Measurements from ENCODE around the gene GRID2. TPM values are rescaled to one million over a fixed set of nuclear protein-coding genes. Genes with fewer than 3 reads are reported as not detected.
A peak's percentile ranks its signal among the peaks of the same experiment; 100 is the strongest.

GRID2 gene
- total RNA-seq, 1 donor from 2014 or later, result not detected

GRCh38 chr4:93384241-93384640 is 1080.5 kb downstream of the GRID2 start:
- DNase-seq (ENCODE audit: low read depth), result no peak
- no peak overlapping the region for H3K4me3 ChIP-seq (ENCODE audit: low read depth, low read length)
- TF ChIP-seq, protein P1, sequence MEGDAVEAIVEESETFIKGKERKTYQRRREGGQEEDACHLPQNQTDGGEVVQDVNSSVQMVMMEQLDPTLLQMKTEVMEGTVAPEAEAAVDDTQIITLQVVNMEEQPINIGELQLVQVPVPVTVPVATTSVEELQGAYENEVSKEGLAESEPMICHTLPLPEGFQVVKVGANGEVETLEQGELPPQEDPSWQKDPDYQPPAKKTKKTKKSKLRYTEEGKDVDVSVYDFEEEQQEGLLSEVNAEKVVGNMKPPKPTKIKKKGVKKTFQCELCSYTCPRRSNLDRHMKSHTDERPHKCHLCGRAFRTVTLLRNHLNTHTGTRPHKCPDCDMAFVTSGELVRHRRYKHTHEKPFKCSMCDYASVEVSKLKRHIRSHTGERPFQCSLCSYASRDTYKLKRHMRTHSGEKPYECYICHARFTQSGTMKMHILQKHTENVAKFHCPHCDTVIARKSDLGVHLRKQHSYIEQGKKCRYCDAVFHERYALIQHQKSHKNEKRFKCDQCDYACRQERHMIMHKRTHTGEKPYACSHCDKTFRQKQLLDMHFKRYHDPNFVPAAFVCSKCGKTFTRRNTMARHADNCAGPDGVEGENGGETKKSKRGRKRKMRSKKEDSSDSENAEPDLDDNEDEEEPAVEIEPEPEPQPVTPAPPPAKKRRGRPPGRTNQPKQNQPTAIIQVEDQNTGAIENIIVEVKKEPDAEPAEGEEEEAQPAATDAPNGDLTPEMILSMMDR (conservative IDR thresholded peaks at IDR 0.05; ENCODE audit: low read depth, low read length), result no peak

DNA sequence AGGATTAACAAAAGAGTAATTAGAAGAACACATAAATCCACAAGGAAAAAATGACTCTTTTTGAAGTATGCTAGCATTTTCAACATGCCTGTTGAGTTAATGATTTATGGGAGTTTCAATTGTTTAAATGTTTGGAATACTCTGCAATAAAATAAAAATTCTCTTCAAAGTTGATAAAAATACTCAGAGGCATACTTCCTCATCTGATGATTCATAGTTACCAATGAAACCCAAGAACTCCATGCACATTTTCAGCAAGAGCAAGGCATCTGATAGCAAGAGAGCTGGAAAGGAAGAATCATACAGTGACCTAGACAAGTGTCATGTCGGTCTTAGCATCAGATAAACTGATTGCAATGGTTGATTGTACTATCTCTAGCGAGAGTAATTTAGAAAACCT is 1081.1 kb downstream of the GRID2 start:
- DNase-seq (ENCODE audit: low read depth), result peak; percentile 18
- H3K4me3 ChIP-seq (ENCODE audit: low read depth, low read length), result no peak overlapping the region
- TF ChIP-seq, protein P1 (conservative IDR thresholded peaks at IDR 0.05; ENCODE audit: low read depth, low read length), result no peak

DNA sequence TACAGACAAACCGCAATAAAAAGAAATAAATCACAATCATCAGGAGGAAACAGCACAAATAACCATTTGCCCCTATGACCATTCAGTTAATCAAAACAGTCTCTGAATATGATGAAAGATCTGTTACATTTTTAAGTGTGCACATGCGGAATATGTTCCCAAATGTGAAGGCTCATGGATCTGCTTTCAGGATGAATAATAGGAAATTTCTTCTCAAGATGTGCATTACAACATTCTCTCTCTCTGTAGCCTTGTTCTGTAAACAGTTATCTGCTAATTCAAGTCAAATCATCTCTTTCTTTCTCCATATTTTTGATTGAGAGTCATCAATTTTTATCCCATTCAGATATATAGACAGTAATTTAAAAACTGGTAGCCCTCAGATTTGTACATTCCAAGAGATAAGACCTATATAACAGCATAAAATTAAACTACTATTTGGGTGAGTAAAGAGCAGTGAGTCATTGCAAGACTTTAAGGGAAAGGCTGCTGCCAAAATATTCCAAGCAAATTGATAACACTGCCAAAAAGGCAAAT is 1090.8 kb downstream of the GRID2 start:
- H3K4me3 ChIP-seq (ENCODE audit: low read depth, low read length), result no peak overlapping the region
- DNase-seq (ENCODE audit: low read depth), result no peak
- TF ChIP-seq, protein P1 (conservative IDR thresholded peaks at IDR 0.05; ENCODE audit: low read depth, low read length), result no peak

GRCh38 chr4:93396272-93396671 is 1092.5 kb downstream of the GRID2 start:
- TF ChIP-seq, protein P1 (conservative IDR thresholded peaks at IDR 0.05; ENCODE audit: low read depth, low read length), result no peak
- no peak overlapping the region for H3K4me3 ChIP-seq (ENCODE audit: low read depth, low read length)
- peak; percentile 32 for DNase-seq (ENCODE audit: low read depth)

GRCh38 chr4:93403571-93403970 is 1099.8 kb downstream of the GRID2 start:
- TF ChIP-seq, protein P1 (conservative IDR thresholded peaks at IDR 0.05; ENCODE audit: low read depth, low read length), result no peak
- DNase-seq (ENCODE audit: low read depth), result no peak
- H3K4me3 ChIP-seq (ENCODE audit: low read depth, low read length), result no peak overlapping the region

- H3K4me3 ChIP-seq (ENCODE audit: low read depth, low read length), result no peak overlapping the region
- no peak for DNase-seq (ENCODE audit: low read depth)
- TF ChIP-seq, protein P1 (conservative IDR thresholded peaks at IDR 0.05; ENCODE audit: low read depth, low read length), result no peak
Observed at GRCh38 chr4:93407493-93408275, 1103.9 kb downstream of the GRID2 start.

DNA sequence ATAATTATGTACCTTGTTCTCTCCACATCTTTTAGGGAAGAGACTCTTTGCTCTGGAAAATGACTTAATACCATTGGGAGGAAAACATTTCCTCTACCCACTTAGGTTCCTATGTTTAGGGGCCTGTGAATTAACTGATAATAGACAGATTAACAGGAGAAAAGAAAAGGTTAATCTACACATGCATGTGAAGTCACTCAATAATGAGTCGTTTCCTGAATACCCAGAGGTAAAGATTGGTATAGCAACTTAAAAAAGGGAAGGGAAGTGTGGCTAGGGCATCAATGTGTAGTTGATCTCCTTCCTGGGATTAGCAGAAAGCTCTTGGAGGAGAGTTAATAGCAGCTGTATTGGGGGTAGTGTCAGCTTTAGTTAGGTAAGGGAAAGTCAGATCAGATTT is 1105.3 kb downstream of the GRID2 start:
- no peak for DNase-seq (ENCODE audit: low read depth)
- no peak overlapping the region for H3K4me3 ChIP-seq (ENCODE audit: low read depth, low read length)
- TF ChIP-seq, protein P1 (conservative IDR thresholded peaks at IDR 0.05; ENCODE audit: low read depth, low read length), result no peak

All from epithelial cell of proximal tubule (primary cell).